ENCODE data around the gene IGSF6.

The IGSF6 gene

DNA sequence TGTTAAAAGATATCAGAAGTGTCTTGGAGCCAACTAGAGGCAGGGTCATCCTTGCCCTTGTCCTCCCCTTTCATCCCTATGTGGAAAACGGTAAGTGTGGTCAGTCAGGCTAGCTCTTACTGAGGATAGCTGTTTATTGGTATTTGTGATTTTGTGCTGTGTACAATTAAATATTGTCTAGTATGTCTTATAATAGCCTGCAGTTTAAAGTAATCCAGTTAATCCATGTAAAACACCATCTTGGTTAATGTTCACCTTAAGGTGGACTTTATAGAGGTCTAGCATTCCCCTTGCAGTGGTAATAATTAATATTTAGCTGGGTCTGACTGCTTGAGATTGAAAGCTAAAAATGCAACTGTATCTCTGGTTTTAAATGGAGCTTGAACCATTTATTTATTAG lies 27.4 kb downstream of the IGSF6 start:
- TF ChIP-seq FOXP2 (optimal IDR thresholded peaks at IDR 0.05; ENCODE audit: borderline replicate concordance, extremely low read depth, extremely low read length, insufficient read depth) (no peak), REST (IDR thresholded peaks at IDR 0.05; ENCODE audit: insufficient read depth in 1 of 2, low read depth in 2 of 2, low read length in 2 of 2) (no peak), SIN3A (IDR thresholded peaks at IDR 0.05; ENCODE audit: borderline replicate concordance, insufficient read depth, low read length) (no peak), POLR2AphosphoS5 (IDR thresholded peaks at IDR 0.05; ENCODE audit: low read depth, low read length) (no peak), TAF1 (IDR thresholded peaks at IDR 0.05; ENCODE audit: borderline replicate concordance, insufficient read depth, low read length) (no peak)

- TF ChIP-seq REST (IDR thresholded peaks at IDR 0.05; ENCODE audit: insufficient read depth in 1 of 2, low read depth in 2 of 2, low read length in 2 of 2) (no peak), TAF1 (IDR thresholded peaks at IDR 0.05; ENCODE audit: borderline replicate concordance, insufficient read depth, low read length) (no peak), FOXP2 (optimal IDR thresholded peaks at IDR 0.05; ENCODE audit: borderline replicate concordance, extremely low read depth, extremely low read length, insufficient read depth) (no peak), POLR2AphosphoS5 (IDR thresholded peaks at IDR 0.05; ENCODE audit: low read depth, low read length) (no peak), SIN3A (IDR thresholded peaks at IDR 0.05; ENCODE audit: borderline replicate concordance, insufficient read depth, low read length) (no peak)
These were observed 29.9 kb downstream of the IGSF6 start for GRCh38 chr16:21622545-21622944.

GRCh38 chr16:21620592-21620991 lies 31.8 kb downstream of the IGSF6 start:
- no peak for TF ChIP-seq FOXP2 (optimal IDR thresholded peaks at IDR 0.05; ENCODE audit: borderline replicate concordance, extremely low read depth, extremely low read length, insufficient read depth)
- TF ChIP-seq TAF1 (IDR thresholded peaks at IDR 0.05; ENCODE audit: borderline replicate concordance, insufficient read depth, low read length): no peak
- TF ChIP-seq POLR2AphosphoS5 (IDR thresholded peaks at IDR 0.05; ENCODE audit: low read depth, low read length): no peak
- no peak for TF ChIP-seq REST (IDR thresholded peaks at IDR 0.05; ENCODE audit: insufficient read depth in 1 of 2, low read depth in 2 of 2, low read length in 2 of 2)
- TF ChIP-seq SIN3A (IDR thresholded peaks at IDR 0.05; ENCODE audit: borderline replicate concordance, insufficient read depth, low read length): no peak

- TF ChIP-seq SIN3A (IDR thresholded peaks at IDR 0.05; ENCODE audit: borderline replicate concordance, insufficient read depth, low read length) (no peak), TAF1 (IDR thresholded peaks at IDR 0.05; ENCODE audit: borderline replicate concordance, insufficient read depth, low read length) (no peak), REST (IDR thresholded peaks at IDR 0.05; ENCODE audit: insufficient read depth in 1 of 2, low read depth in 2 of 2, low read length in 2 of 2) (no peak), POLR2AphosphoS5 (IDR thresholded peaks at IDR 0.05; ENCODE audit: low read depth, low read length) (no peak), FOXP2 (optimal IDR thresholded peaks at IDR 0.05; ENCODE audit: borderline replicate concordance, extremely low read depth, extremely low read length, insufficient read depth) (no peak)
These were observed 32.5 kb downstream of the IGSF6 start for GRCh38 chr16:21619765-21620425.

All from PFSK-1 (cell line).